Activated B cell treated with CpG ODN at 0.5 μM for 24 hours (primary cell): Measurements from ENCODE around the gene IFNG. TPM values are rescaled to one million over a fixed set of nuclear protein-coding genes. Genes with fewer than 3 reads are reported as not detected.

Source experiments
- ATAC-seq: fragments of 200-7000 bp; cut with Tn5 transposase; one replicate; pipeline ENCODE4 v1.10.0; 2021; ENCODE audit warnings: low read depth, mild to moderate bottlenecking, moderate library complexity
- CTCF ChIA-PET: fragments of 350-600 bp; sonication (Branson Sonifier 250); formaldehyde crosslinking; loops from one replicate; lab custom pipeline; 2021; ENCODE audit warnings: antibody characterized with exemption; lab: Charles Lee
- POLR2A ChIA-PET: fragments of 350-600 bp; sonication (Branson Sonifier 250); formaldehyde crosslinking; loops from one replicate; lab custom pipeline; 2021; ENCODE audit warnings: antibody characterized with exemption; lab: Charles Lee
- DNase-seq: peaks from one replicate; pipeline ENCODE4 v3.0.0; 2022
- H3K27ac Mint-ChIP-seq: one replicate; pipeline ENCODE4 v1.8.0; 2020; ENCODE audit warnings: mixed read lengths
- H3K27me3 Mint-ChIP-seq: one replicate; pipeline ENCODE4 v1.8.0; 2021; ENCODE audit warnings: mixed read lengths
- H3K36me3 Mint-ChIP-seq: one replicate; pipeline ENCODE4 v1.8.0; 2021; ENCODE audit warnings: low read depth, mixed read lengths
- H3K4me1 Mint-ChIP-seq: one replicate; pipeline ENCODE4 v1.8.0; 2021; ENCODE audit warnings: mixed read lengths
- H3K4me3 Mint-ChIP-seq: one replicate; pipeline ENCODE4 v1.8.0; 2020; ENCODE audit warnings: mild to moderate bottlenecking, mixed read lengths
- H3K9me3 Mint-ChIP-seq: one replicate; pipeline ENCODE4 v1.8.0; 2020; ENCODE audit warnings: mixed read lengths
- intact Hi-C: fragments of 100-400 bp; cut with micrococcal nuclease; formaldehyde crosslinking; loops from one replicate; pipeline ENCODE4 v1.15.1; 2024
- total RNA-seq: library from RNA; stranded (reverse); gene quantifications from 2 replicates; pipeline ENCODE4 v1.2.3, GENCODE V29; 2022
- TF ChIP-seq, protein P1 (sequence below): fragments of 200-600 bp; IDR thresholded peaks from one replicate; pipeline ENCODE4 v1.8.0; 2022; ENCODE audit warnings: antibody characterized with exemption, mild to moderate bottlenecking

IFNG gene
- total RNA-seq, 1 donor from 2014 or later = not detected

DNA sequence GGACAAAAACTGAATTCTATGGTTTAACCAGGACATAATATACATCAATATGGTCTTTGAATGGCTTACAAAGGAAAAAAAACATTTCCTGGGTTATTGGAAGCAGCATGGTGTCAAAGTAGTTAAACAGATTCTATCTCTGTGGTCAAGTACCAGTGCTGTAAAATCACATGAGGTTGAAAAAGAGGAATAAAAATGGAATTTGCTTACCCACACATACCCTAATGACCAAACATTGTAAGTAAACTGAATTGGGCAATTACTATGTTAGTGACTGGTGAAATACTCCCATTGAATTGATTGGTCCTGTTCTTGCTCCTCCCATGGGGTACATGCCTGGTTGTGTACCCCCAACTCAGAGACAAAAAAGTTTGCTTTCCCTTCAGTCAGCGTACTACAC is 19.6 kb downstream of the IFNG start:
- Mint-ChIP-seq H3K27ac (no peak overlapping the region), H3K27me3 (no peaks in the 10 kb centered on the region), H3K4me3 (no peak overlapping the region), H3K4me1 (peaks cover 3% of the 10 kb centered on the region), H3K36me3 (no peaks in the 10 kb centered on the region), H3K9me3 (no peaks in the 10 kb centered on the region)
- ChIA-PET CTCF (no interaction called here), POLR2A (no interaction called here)
- no peak for DNase-seq
- no peak for ATAC-seq
- intact Hi-C loops = no loop called here
- TF ChIP-seq, protein P1, sequence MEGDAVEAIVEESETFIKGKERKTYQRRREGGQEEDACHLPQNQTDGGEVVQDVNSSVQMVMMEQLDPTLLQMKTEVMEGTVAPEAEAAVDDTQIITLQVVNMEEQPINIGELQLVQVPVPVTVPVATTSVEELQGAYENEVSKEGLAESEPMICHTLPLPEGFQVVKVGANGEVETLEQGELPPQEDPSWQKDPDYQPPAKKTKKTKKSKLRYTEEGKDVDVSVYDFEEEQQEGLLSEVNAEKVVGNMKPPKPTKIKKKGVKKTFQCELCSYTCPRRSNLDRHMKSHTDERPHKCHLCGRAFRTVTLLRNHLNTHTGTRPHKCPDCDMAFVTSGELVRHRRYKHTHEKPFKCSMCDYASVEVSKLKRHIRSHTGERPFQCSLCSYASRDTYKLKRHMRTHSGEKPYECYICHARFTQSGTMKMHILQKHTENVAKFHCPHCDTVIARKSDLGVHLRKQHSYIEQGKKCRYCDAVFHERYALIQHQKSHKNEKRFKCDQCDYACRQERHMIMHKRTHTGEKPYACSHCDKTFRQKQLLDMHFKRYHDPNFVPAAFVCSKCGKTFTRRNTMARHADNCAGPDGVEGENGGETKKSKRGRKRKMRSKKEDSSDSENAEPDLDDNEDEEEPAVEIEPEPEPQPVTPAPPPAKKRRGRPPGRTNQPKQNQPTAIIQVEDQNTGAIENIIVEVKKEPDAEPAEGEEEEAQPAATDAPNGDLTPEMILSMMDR = no peak

DNA sequence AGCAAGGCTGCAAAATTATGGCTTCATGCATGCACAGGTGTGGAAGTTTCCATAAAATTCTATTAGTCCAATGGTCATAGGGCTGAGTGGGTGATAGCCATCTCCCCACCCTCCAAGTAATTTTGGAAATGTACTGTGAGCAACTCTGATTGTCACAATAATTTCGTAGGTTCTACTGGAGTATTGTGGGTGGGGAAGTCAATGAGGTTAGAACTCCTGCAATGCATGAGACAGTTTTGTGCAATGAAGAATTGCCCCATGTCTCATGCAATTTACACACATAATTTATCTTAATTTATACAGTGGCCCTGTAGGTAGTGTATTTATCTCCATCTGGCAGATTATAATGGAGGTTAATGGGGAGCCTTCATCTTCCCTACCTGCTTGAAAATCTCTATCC is 20.5 kb downstream of the IFNG start:
- Mint-ChIP-seq H3K27me3 (no peaks in the 10 kb centered on the region), H3K27ac (no peak overlapping the region), H3K4me1 (peaks cover 3% of the 10 kb centered on the region), H3K4me3 (no peak overlapping the region), H3K36me3 (no peaks in the 10 kb centered on the region), H3K9me3 (no peaks in the 10 kb centered on the region)
- DNase-seq (no peak), ATAC-seq (no peak)
- ChIA-PET POLR2A (no interaction called here), CTCF (no interaction called here)
- intact Hi-C loops = no loop called here
- TF ChIP-seq, protein P1 = no peak

DNA sequence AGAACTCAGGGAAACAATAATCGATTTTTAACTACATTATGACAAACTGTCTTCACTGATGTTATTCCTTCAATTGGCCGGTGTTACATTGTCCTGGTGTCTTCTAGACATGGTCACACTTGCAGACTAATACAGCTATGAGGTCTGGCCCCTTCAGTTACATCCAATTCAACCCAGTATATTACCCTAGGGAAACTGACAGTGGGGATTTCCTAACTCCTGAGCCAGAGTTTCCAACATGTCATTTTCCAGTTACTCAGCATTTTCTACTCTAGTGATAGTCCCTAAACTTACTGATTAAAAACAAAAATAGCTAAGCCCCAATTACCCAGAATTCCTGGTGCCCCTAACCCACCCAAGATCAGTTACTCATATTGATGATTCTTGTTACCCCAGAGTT is 21.1 kb downstream of the IFNG start:
- Mint-ChIP-seq H3K27me3 (no peaks in the 10 kb centered on the region), H3K9me3 (no peaks in the 10 kb centered on the region), H3K4me1 (peaks cover 3% of the 10 kb centered on the region), H3K36me3 (no peaks in the 10 kb centered on the region), H3K27ac (no peak overlapping the region), H3K4me3 (no peak overlapping the region)
- ChIA-PET POLR2A (no interaction called here), CTCF (no interaction called here)
- ATAC-seq = no peak
- TF ChIP-seq, protein P1 = no peak
- intact Hi-C loops = no loop called here
- no peak for DNase-seq

DNA sequence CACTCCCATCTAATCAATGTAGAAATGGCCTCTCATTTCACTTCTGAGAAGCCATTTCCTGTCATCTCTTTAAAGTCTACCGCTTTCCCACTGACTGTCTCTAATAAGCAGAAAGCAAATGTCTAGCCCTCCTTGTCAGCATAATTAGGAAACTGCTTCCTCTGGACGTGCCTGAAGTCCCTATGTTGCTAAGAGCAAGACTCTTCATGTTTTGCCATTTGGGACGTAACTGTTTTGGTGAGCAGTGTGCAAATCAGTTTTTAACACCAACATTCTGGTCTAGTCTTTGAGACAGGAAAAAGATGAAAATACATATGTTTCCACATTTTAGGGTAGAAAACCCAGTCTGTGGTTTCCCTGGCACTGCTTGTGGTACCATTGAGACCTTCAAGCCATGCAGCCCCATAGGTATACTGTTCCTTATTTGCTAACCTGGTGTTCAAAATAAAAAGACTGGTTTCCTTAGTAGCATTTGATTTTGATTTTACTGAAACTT is 22.2 kb downstream of the IFNG start:
- TF ChIP-seq, protein P1 = no peak
- Mint-ChIP-seq H3K36me3 (no peaks in the 10 kb centered on the region), H3K27me3 (no peaks in the 10 kb centered on the region), H3K9me3 (no peaks in the 10 kb centered on the region), H3K4me1 (peaks cover 3% of the 10 kb centered on the region), H3K27ac (no peak overlapping the region), H3K4me3 (no peak overlapping the region)
- POLR2A ChIA-PET = no interaction called here
- ATAC-seq (no peak), DNase-seq (no peak)
- intact Hi-C loops = no loop called here
- CTCF ChIA-PET = no interaction called here

DNA sequence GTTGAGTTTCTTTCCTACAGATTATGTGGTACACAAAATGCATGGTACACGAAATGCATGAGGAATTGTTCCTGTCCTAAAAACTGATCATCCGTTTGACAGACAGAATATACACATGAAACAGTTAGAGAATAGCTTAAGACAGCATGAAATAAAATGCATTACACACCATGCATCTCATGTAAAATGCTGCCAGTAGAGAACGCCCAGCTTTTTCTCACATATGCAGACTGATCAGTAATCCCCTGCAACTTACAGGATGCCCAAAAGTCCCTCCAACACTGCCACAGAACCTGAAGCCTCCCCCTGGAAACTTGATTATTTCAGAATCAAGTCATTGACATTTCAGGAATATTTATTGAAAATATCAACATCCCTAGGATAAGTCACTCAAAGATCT is 24.0 kb downstream of the IFNG start:
- peaks cover 7% of the 10 kb centered on the region for H3K36me3 Mint-ChIP-seq
- H3K4me1 Mint-ChIP-seq = peaks cover 3% of the 10 kb centered on the region
- DNase-seq = no peak
- no peak for ATAC-seq
- TF ChIP-seq, protein P1 = no peak
- intact Hi-C loops = no loop called here
- no peak overlapping the region for H3K4me3 Mint-ChIP-seq
- ChIA-PET CTCF (no interaction called here), POLR2A (no interaction called here)
- H3K27me3 Mint-ChIP-seq = no peaks in the 10 kb centered on the region
- H3K27ac Mint-ChIP-seq = no peak overlapping the region
- peaks cover 11% of the 10 kb centered on the region for H3K9me3 Mint-ChIP-seq
